MM.1S (cell line): ENCODE measurements around the gene SYNPO2.

Experiments
- DNase-seq: peaks from one replicate; pipeline ENCODE4 v3.0.0-alpha.2; 2015
- H2AFZ ChIP-seq: fragments of 300-600 bp; sonication (generic); 2 replicates; pipeline ENCODE4 v1.6.0; 2016; ENCODE audit warnings: antibody characterized with exemption, low read length
- H3F3A ChIP-seq: fragments of 300-600 bp; sonication (generic); 2 replicates; pipeline ENCODE4 v1.6.1; 2016; ENCODE audit warnings: mild to moderate bottlenecking, antibody characterized with exemption, low read length, moderate library complexity, mixed read lengths; ENCODE audit not compliant: insufficient read depth
- H3K27ac ChIP-seq: fragments of 300-600 bp; sonication (generic); 2 replicates; pipeline ENCODE4 v1.5.1; 2016; ENCODE audit warnings: mild to moderate bottlenecking, low read length
- H3K27me3 ChIP-seq: fragments of 300-600 bp; sonication (generic); replicated peaks from 2 replicates; pipeline ENCODE4 v1.6.0; 2016; ENCODE audit warnings: low read length; ENCODE audit not compliant: insufficient read depth
- H3K36me3 ChIP-seq: fragments of 300-600 bp; sonication (generic); replicated peaks from 2 replicates; pipeline ENCODE4 v1.6.1; 2016; ENCODE audit warnings: mild to moderate bottlenecking, low read length, mixed read lengths; ENCODE audit not compliant: insufficient read depth
- H3K4me1 ChIP-seq: fragments of 300-600 bp; sonication (generic); 2 replicates; pipeline ENCODE4 v1.6.1; 2016; ENCODE audit warnings: low read length, mixed read lengths
- H3K4me2 ChIP-seq: fragments of 300-600 bp; sonication (generic); 2 replicates; pipeline ENCODE4 v1.6.0; 2016; ENCODE audit warnings: low read depth, low read length
- H3K4me3 ChIP-seq: fragments of 300-600 bp; sonication (generic); 2 replicates; pipeline ENCODE4 v1.5.1; 2016; ENCODE audit warnings: low read length, mixed read lengths
- H3K79me2 ChIP-seq: fragments of 300-600 bp; sonication (generic); 2 replicates; pipeline ENCODE4 v1.6.1; 2016; ENCODE audit warnings: mixed run types, low read length, mixed read lengths
- H3K9ac ChIP-seq: fragments of 300-600 bp; sonication (generic); 2 replicates; pipeline ENCODE4 v1.6.1; 2016; ENCODE audit warnings: low read length, mixed read lengths
- H3K9me2 ChIP-seq: fragments of 300-600 bp; sonication (generic); replicated peaks from 2 replicates; pipeline ENCODE4 v1.6.1; 2016; ENCODE audit warnings: mild to moderate bottlenecking, low read length, mixed read lengths; ENCODE audit not compliant: insufficient read depth
- H3K9me3 ChIP-seq: fragments of 300-600 bp; sonication (generic); replicated peaks from 2 replicates; pipeline ENCODE4 v1.6.1; 2016; ENCODE audit warnings: mild to moderate bottlenecking, low read length, mixed read lengths; ENCODE audit not compliant: insufficient read depth
- H4K20me1 ChIP-seq: fragments of 300-600 bp; sonication (generic); 2 replicates; pipeline ENCODE4 v1.6.1; 2016; ENCODE audit warnings: mild to moderate bottlenecking, low read length, moderate library complexity, mixed read lengths; ENCODE audit not compliant: insufficient read depth
- EZH2 ChIP-seq: fragments of 300-600 bp; sonication (generic); optimal IDR thresholded peaks from 2 replicates; pipeline ENCODE3; 2017; ENCODE audit warnings: low read depth, mild to moderate bottlenecking, antibody characterized with exemption, low read length, mixed read lengths
- EZH2phosphoT487 ChIP-seq: fragments of 300-600 bp; sonication (generic); IDR thresholded peaks from 2 replicates; pipeline ENCODE4 v1.6.1; 2018; ENCODE audit warnings: antibody characterized with exemption, low read length
- TF ChIP-seq, protein P1 (sequence below): fragments of 300-600 bp; sonication (generic); IDR thresholded peaks from 2 replicates; pipeline ENCODE4 v1.5.1; 2016; ENCODE audit warnings: antibody characterized with exemption, low read length, mixed read lengths

The SYNPO2 gene

GRCh38 chr4:119024102-119024501, 135.4 kb downstream of the SYNPO2 start:
- no peak overlapping the region for H3K9ac ChIP-seq
- no peaks in the 10 kb centered on the region for H3K36me3 ChIP-seq
- no peak overlapping the region for H3K27ac ChIP-seq
- H3K4me3 ChIP-seq, result no peak overlapping the region
- H2AFZ ChIP-seq, result no peak overlapping the region
- no peaks in the 10 kb centered on the region for H4K20me1 ChIP-seq
- no peaks in the 10 kb centered on the region for H3K4me1 ChIP-seq
- H3K9me3 ChIP-seq, result no peaks in the 10 kb centered on the region
- no peaks in the 10 kb centered on the region for H3K79me2 ChIP-seq
- no peak overlapping the region for H3K4me2 ChIP-seq
- no peaks in the 10 kb centered on the region for H3K9me2 ChIP-seq
- TF ChIP-seq EZH2phosphoT487, result no peak
- no peak for DNase-seq
- no peaks in the 10 kb centered on the region for H3F3A ChIP-seq
- no peaks in the 10 kb centered on the region for H3K27me3 ChIP-seq

DNA sequence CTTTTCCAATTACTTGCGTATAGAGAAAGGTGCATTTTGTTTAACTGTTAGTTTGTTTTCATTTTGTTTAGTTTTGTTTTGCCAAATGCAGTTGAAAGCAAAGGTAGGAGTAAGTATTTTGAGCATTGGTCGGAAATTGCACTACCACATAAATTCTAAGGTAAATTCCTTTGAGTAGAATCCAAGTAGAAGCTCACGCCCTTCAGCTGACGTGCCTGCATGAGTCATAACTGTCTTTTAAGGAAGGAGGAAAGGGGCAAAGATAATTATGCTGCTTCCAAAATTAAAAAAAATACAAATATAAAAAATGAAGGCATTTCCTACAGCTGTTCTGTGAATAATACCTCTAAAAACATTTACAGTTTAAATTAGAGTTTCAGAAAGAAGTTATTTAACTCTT, 136.8 kb downstream of the SYNPO2 start:
- H3K9me2 ChIP-seq, result no peaks in the 10 kb centered on the region
- H3K9me3 ChIP-seq, result no peaks in the 10 kb centered on the region
- H3K79me2 ChIP-seq, result no peaks in the 10 kb centered on the region
- H3K9ac ChIP-seq, result no peak overlapping the region
- DNase-seq, result no peak
- no peaks in the 10 kb centered on the region for H3K36me3 ChIP-seq
- H3K4me3 ChIP-seq, result no peak overlapping the region
- TF ChIP-seq, protein P1, sequence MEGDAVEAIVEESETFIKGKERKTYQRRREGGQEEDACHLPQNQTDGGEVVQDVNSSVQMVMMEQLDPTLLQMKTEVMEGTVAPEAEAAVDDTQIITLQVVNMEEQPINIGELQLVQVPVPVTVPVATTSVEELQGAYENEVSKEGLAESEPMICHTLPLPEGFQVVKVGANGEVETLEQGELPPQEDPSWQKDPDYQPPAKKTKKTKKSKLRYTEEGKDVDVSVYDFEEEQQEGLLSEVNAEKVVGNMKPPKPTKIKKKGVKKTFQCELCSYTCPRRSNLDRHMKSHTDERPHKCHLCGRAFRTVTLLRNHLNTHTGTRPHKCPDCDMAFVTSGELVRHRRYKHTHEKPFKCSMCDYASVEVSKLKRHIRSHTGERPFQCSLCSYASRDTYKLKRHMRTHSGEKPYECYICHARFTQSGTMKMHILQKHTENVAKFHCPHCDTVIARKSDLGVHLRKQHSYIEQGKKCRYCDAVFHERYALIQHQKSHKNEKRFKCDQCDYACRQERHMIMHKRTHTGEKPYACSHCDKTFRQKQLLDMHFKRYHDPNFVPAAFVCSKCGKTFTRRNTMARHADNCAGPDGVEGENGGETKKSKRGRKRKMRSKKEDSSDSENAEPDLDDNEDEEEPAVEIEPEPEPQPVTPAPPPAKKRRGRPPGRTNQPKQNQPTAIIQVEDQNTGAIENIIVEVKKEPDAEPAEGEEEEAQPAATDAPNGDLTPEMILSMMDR, result no peak
- TF ChIP-seq EZH2phosphoT487, result no peak
- no peak for TF ChIP-seq EZH2
- H3F3A ChIP-seq, result no peaks in the 10 kb centered on the region
- no peak overlapping the region for H2AFZ ChIP-seq
- H3K27ac ChIP-seq, result no peak overlapping the region
- no peaks in the 10 kb centered on the region for H4K20me1 ChIP-seq
- H3K27me3 ChIP-seq, result no peaks in the 10 kb centered on the region
- H3K4me2 ChIP-seq, result no peak overlapping the region
- no peaks in the 10 kb centered on the region for H3K4me1 ChIP-seq

DNA sequence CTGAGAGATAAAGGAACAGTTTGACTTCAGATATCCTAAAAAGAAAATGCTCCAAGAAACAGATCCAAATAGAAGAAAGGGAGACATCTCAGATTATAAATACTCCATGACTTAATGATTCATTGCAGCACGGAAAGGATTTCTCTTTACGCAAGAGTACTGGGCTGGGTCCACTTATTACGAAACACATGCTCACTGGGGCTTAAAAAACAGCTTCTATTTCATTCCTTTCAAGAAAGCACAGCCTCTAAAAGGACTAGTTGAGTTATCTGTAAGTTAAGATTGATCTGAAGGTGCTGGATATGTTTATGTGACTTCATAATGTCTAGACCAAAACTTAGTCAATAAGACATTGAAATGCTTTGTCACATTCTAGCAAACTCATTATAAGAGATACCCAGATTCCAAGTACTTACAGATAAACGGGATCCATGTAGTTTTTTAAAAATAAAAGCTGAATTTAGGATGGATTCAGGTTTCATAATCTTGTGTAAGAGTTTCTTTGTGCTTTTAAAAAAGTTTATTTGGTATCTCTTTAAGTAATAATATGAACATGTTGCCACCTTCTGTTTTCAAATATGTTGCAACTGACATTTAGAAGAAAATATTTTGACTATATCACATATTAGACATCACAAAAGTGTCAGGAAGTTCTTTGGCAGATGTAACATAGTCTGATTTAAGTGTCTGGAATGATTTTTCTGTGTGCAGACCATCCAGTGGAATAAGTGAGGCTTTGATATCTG, 137.4 kb downstream of the SYNPO2 start:
- H3K9me2 ChIP-seq, result no peaks in the 10 kb centered on the region
- H3K4me3 ChIP-seq, result no peak overlapping the region
- H3K9ac ChIP-seq, result no peak overlapping the region
- no peak for TF ChIP-seq EZH2phosphoT487
- TF ChIP-seq EZH2, result no peak
- TF ChIP-seq, protein P1, result no peak
- no peaks in the 10 kb centered on the region for H3K9me3 ChIP-seq
- 0 out of 2 replicates have a peak overlapping the region, but pooled peaks have one; percentile 1 for H3K4me2 ChIP-seq
- H4K20me1 ChIP-seq, result no peaks in the 10 kb centered on the region
- no peak overlapping the region for H3K27ac ChIP-seq
- H3K4me1 ChIP-seq, result no peaks in the 10 kb centered on the region
- no peaks in the 10 kb centered on the region for H3K36me3 ChIP-seq
- H3F3A ChIP-seq, result no peaks in the 10 kb centered on the region
- no peaks in the 10 kb centered on the region for H3K27me3 ChIP-seq
- DNase-seq, result no peak
- peak overlapping the region; percentile 27; the same call in 1 of the 2 replicates for H2AFZ ChIP-seq
- H3K79me2 ChIP-seq, result no peaks in the 10 kb centered on the region

GRCh38 chr4:119026662-119027444, 138.2 kb downstream of the SYNPO2 start:
- TF ChIP-seq EZH2 (no peak), EZH2phosphoT487 (no peak)
- TF ChIP-seq, protein P1, result no peak
- Histone ChIP-seq H3K27ac (no peak overlapping the region), H3K4me1 (no peaks in the 10 kb centered on the region), H3K4me3 (no peak overlapping the region), H3K9me3 (no peaks in the 10 kb centered on the region), H4K20me1 (no peaks in the 10 kb centered on the region), H3K27me3 (no peaks in the 10 kb centered on the region), H3K36me3 (no peaks in the 10 kb centered on the region), H3K9ac (no peak overlapping the region), H2AFZ (peak overlapping the region; percentile 27; the same call in 1 of the 2 replicates), H3F3A (no peaks in the 10 kb centered on the region), H3K4me2 (0 out of 2 replicates have a peak overlapping the region, but pooled peaks have one; percentile 1), H3K9me2 (no peaks in the 10 kb centered on the region), H3K79me2 (no peaks in the 10 kb centered on the region)
- no peak for DNase-seq
